Activated T-helper 1 cell treated with anti-CD3 and anti-CD28 coated beads, Interleukin-12 subunit alpha, Interleukin-12 subunit beta, Interleukin-2, Interleukin-4 antibody, amounts not matched to agents 30 ng/mL and 10 ng/mL and 1 ng/mL, durations not matched to agents 14 hours and 24 hours and 36 hours (primary cell): ENCODE data around the gene C1QTNF1. TPM values are rescaled to one million over a fixed set of nuclear protein-coding genes. Genes with fewer than 3 reads are reported as not detected.
A peak's percentile ranks its signal among the peaks of the same experiment; 100 is the strongest.

ENCODE experiments used
- DNase-seq: peaks from one replicate; pipeline ENCODE4 v3.0.0; 2021; ENCODE audit warnings: low spot score
- H3K27ac Mint-ChIP-seq: one replicate; pipeline ENCODE4 v1.8.0; 2021; ENCODE audit warnings: mild to moderate bottlenecking, mixed read lengths
- H3K27me3 Mint-ChIP-seq: one replicate; pipeline ENCODE4 v1.8.0; 2022; ENCODE audit warnings: mild to moderate bottlenecking, moderate library complexity, mixed read lengths; ENCODE audit not compliant: insufficient read depth
- H3K36me3 Mint-ChIP-seq: one replicate; pipeline ENCODE4 v1.8.0; 2021; ENCODE audit warnings: low read depth, mixed read lengths
- H3K4me1 Mint-ChIP-seq: one replicate; pipeline ENCODE4 v1.8.0; 2021; ENCODE audit warnings: low read depth, mixed read lengths
- H3K4me3 Mint-ChIP-seq: one replicate; pipeline ENCODE4 v1.8.0; 2021; ENCODE audit warnings: mild to moderate bottlenecking, moderate library complexity, mixed read lengths
- H3K9me3 Mint-ChIP-seq: one replicate; pipeline ENCODE4 v1.8.0; 2021; ENCODE audit warnings: mixed read lengths
- intact Hi-C: fragments of 100-400 bp; cut with micrococcal nuclease; formaldehyde crosslinking; loops from one replicate; pipeline ENCODE4 v1.15.1; 2024
- total RNA-seq: library from RNA; stranded (reverse); gene quantifications from 2 replicates; pipeline ENCODE4 v1.2.3, GENCODE V29; 2022

Gene C1QTNF1
- total RNA-seq, 1 donor from 2014 or later, result not detected

- Mint-ChIP-seq H3K36me3 (peaks cover 5% of the 10 kb centered on the region), H3K4me1 (no peaks in the 10 kb centered on the region), H3K9me3 (no peaks in the 10 kb centered on the region), H3K27ac (no peak overlapping the region), H3K4me3 (no peak overlapping the region), H3K27me3 (no peaks in the 10 kb centered on the region)
- intact Hi-C loops, result loop anchor here (2.0 kb wide), 1 partner anchor 39 kb away; no protein-coding TSS in a partner anchor
- no peak for DNase-seq
Measured at GRCh38 chr17:79085154-79085920, 61.4 kb downstream of the C1QTNF1 start.

- no peaks in the 10 kb centered on the region for H3K27me3 Mint-ChIP-seq
- H3K36me3 Mint-ChIP-seq, result no peaks in the 10 kb centered on the region
- intact Hi-C loops, result loop anchor here (2.0 kb wide), 1 partner anchor 39 kb away; no protein-coding TSS in a partner anchor
- no peaks in the 10 kb centered on the region for H3K9me3 Mint-ChIP-seq
- no peak overlapping the region for H3K27ac Mint-ChIP-seq
- no peaks in the 10 kb centered on the region for H3K4me1 Mint-ChIP-seq
- no peak overlapping the region for H3K4me3 Mint-ChIP-seq
- DNase-seq, result no peak
Measured at GRCh38 chr17:79085921-79086551, 62.1 kb downstream of the C1QTNF1 start.

GRCh38 chr17:79086609-79087427, 62.8 kb downstream of the C1QTNF1 start:
- Mint-ChIP-seq H3K27me3 (peaks cover 2% of the 10 kb centered on the region), H3K4me3 (no peak overlapping the region), H3K9me3 (no peaks in the 10 kb centered on the region), H3K4me1 (no peaks in the 10 kb centered on the region), H3K36me3 (no peaks in the 10 kb centered on the region), H3K27ac (no peak overlapping the region)
- no peak for DNase-seq
- intact Hi-C loops, result loop anchor here (1.0 kb wide), 1 partner anchor 305 kb away; no protein-coding TSS in a partner anchor

GRCh38 chr17:79087428-79088143, 63.6 kb downstream of the C1QTNF1 start:
- H3K9me3 Mint-ChIP-seq, result no peaks in the 10 kb centered on the region
- H3K27ac Mint-ChIP-seq, result no peak overlapping the region
- no peaks in the 10 kb centered on the region for H3K4me1 Mint-ChIP-seq
- H3K36me3 Mint-ChIP-seq, result no peaks in the 10 kb centered on the region
- no peak overlapping the region for H3K4me3 Mint-ChIP-seq
- DNase-seq, result peak; percentile 53
- peaks cover 2% of the 10 kb centered on the region for H3K27me3 Mint-ChIP-seq
- intact Hi-C loops, result loop anchor here (1.0 kb wide), 1 partner anchor 305 kb away; no protein-coding TSS in a partner anchor

- DNase-seq, result no peak
- Mint-ChIP-seq H3K27ac (no peak overlapping the region), H3K4me1 (no peaks in the 10 kb centered on the region), H3K27me3 (peaks cover 4% of the 10 kb centered on the region), H3K36me3 (no peaks in the 10 kb centered on the region), H3K9me3 (no peaks in the 10 kb centered on the region), H3K4me3 (no peak overlapping the region)
- intact Hi-C loops, result no loop called here
Measured at GRCh38 chr17:79088247-79088996, 64.5 kb downstream of the C1QTNF1 start.

- DNase-seq, result no peak
- no peak overlapping the region for H3K27ac Mint-ChIP-seq
- intact Hi-C loops, result no loop called here
- H3K27me3 Mint-ChIP-seq, result peaks cover 7% of the 10 kb centered on the region
- no peaks in the 10 kb centered on the region for H3K36me3 Mint-ChIP-seq
- H3K9me3 Mint-ChIP-seq, result no peaks in the 10 kb centered on the region
- no peaks in the 10 kb centered on the region for H3K4me1 Mint-ChIP-seq
- H3K4me3 Mint-ChIP-seq, result no peak overlapping the region
Measured at GRCh38 chr17:79088997-79089328, 65.0 kb downstream of the C1QTNF1 start.

GRCh38 chr17:79089720-79090442, 65.9 kb downstream of the C1QTNF1 start:
- Mint-ChIP-seq H3K9me3 (no peaks in the 10 kb centered on the region), H3K27me3 (peaks cover 9% of the 10 kb centered on the region)

GRCh38 chr17:79090443-79091225, 66.7 kb downstream of the C1QTNF1 start:
- Mint-ChIP-seq H3K4me3 (no peak overlapping the region), H3K9me3 (no peaks in the 10 kb centered on the region), H3K36me3 (no peaks in the 10 kb centered on the region), H3K27me3 (peaks cover 9% of the 10 kb centered on the region), H3K4me1 (no peaks in the 10 kb centered on the region), H3K27ac (no peak overlapping the region)
- DNase-seq, result no peak
- intact Hi-C loops, result no loop called here

More at GRCh38 chr17:79089720-79090442, 65.9 kb downstream of the C1QTNF1 start:
- DNase-seq, result no peak
- Mint-ChIP-seq H3K4me1 (no peaks in the 10 kb centered on the region), H3K27ac (no peak overlapping the region), H3K4me3 (no peak overlapping the region), H3K36me3 (no peaks in the 10 kb centered on the region)
- intact Hi-C loops, result no loop called here

GRCh38 chr17:79091226-79091670, 67.3 kb downstream of the C1QTNF1 start:
- Mint-ChIP-seq H3K4me3 (no peak overlapping the region), H3K4me1 (no peaks in the 10 kb centered on the region), H3K27me3 (peaks cover 13% of the 10 kb centered on the region), H3K36me3 (no peaks in the 10 kb centered on the region), H3K9me3 (no peaks in the 10 kb centered on the region), H3K27ac (no peak overlapping the region)
- intact Hi-C loops, result no loop called here
- DNase-seq, result no peak

- peaks cover 13% of the 10 kb centered on the region for H3K27me3 Mint-ChIP-seq
- DNase-seq, result no peak
- H3K4me1 Mint-ChIP-seq, result no peaks in the 10 kb centered on the region
- intact Hi-C loops, result no loop called here
- no peak overlapping the region for H3K27ac Mint-ChIP-seq
- H3K4me3 Mint-ChIP-seq, result no peak overlapping the region
- no peaks in the 10 kb centered on the region for H3K9me3 Mint-ChIP-seq
- H3K36me3 Mint-ChIP-seq, result no peaks in the 10 kb centered on the region
Measured at GRCh38 chr17:79092567-79092966, 68.6 kb downstream of the C1QTNF1 start.

- Mint-ChIP-seq H3K27ac (no peak overlapping the region), H3K4me3 (no peak overlapping the region), H3K4me1 (no peaks in the 10 kb centered on the region), H3K9me3 (no peaks in the 10 kb centered on the region), H3K27me3 (peaks cover 18% of the 10 kb centered on the region), H3K36me3 (no peaks in the 10 kb centered on the region)
- DNase-seq, result no peak
- intact Hi-C loops, result no loop called here
Measured at GRCh38 chr17:79093270-79093669, 69.3 kb downstream of the C1QTNF1 start.
